Stimulated activated CD4-positive, alpha-beta T cell treated with anti-CD3 and anti-CD28 coated beads, Interleukin-2, amount 100 ng/mL, for 24 hours (primary cell): ENCODE results near the gene ETHE1.

ENCODE experiments used
- DNase-seq, 2 donors: peaks; one replicate each; pipeline ENCODE4 v3.0.0-alpha.2; 2020

The ETHE1 gene

DNA sequence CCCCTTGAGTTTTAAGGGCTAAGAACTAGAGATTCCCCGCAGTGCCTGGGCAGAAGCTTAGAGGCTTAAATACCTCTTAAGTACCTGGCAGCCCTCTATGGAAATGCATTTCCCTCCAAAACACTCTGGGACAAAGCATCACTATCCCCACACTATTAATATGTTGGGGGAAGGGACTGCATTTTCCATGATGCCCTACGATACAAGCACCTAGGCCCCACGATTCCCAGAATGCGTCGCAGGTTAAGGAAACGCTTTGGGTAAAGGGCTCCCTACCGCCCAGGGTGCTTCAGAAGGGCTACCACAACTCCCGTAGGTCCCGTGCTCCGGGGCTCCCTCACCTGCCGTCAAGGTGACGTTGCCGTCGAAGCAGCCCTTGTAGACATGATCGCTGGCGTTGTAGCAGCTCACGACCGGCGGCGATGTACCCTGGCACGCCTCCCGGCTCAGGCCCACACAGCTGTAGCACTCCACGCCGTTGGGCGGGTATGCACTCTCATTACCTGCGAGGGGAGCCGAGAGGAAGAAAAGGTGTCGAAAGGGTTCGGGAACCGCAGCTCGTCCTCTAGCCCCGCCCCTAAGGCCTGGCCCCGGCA is 64.1 kb downstream of the ETHE1 start:
- DNase-seq = no peak

DNA sequence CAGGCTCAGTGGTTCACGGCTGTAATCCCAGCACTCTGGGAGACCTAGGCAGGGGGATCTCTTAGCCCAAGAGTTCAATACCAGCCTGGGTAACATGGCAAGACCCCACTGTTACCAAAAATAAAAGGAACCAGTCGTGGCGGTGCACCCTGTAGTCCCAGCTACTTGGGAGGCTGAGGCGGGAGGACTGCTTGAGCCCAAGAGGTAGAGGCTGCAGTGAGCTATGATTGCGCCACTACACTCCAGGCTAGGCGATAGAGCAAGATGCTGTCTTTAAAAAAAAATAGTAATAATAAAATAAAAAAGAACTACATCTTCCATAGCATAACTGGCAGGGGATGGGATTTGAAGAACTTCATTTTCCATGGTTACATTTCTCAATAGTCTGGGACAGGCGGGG is 64.6 kb downstream of the ETHE1 start:
- DNase-seq = no peak

DNA sequence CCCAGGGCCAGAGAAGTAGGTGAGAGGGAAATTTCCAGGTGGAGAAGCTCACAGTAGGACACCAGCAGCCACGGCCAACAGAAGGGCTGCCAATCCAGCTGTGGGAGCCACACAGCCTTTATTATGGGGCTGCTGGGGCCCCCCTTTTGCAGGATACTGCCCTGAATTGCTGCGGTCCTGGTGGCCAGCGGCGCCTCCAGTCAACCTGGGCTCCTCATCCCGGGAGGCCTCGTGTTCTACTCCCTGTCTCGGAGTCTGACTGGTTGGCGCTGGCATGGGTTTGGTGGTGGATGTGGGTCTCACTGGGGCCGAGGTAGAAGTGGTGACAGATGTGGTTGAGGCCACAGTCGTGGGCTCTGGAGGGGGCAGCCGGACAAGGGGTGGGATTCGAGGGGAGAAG is 65.7 kb downstream of the ETHE1 start:
- DNase-seq = no peak

DNA sequence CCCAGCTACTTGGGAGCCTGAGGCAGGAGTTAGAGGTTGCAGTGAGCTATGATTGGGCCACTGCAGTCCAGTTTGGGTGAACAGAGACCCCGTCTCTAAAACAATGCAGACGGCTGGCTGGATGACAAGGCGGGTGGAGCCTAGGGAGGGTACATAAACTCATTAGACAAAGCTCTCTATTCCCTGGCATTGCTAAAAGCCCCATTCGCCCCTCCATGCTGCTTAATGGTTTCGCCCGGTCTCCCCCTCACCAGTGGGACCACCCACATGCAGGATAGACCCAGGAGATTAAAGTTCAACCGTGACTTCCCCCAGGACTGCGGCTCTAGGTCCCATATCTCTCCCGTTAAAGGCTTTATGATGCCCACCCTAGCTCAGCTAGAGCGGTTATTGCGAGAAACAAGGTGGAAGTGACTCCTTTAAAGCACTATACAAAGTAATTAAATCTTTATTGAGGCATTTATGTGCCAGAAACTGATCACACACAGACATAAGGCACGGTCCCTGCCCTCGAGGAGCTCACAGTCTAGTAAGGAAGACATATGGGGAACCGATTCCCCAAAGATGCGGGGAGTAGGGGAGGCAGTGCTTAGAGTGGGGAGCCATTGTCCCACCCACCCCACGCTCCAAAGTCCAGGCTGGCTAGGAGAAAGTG is 66.5 kb downstream of the ETHE1 start:
- DNase-seq = no peak

DNA sequence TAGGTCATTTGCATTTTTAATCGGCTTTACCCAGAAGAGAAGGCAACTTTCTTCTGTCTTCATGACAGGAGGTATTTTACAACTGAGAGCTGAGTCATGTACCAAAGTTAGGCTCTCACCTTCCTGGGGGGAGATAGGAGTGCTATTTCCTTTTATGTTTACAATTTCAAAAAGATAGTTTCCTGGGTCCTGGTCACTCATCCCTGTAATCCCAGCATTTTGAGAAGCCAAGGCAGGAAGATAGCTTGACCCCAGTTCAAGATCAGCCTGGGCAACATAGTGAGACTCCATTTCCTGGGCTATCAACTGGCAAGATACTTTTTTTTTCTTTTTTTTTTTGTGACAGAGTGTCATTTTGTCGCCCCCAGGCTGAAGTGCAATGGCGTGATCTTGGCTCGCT is 69.2 kb downstream of the ETHE1 start:
- no peak for DNase-seq
